CD4-positive, alpha-beta T cell treated with Interleukin-17A for 4 hours (primary cell): ENCODE results near the gene WBP2.

Experiments
- DNase-seq: peaks from one replicate; pipeline ENCODE4 v3.0.0-alpha.2; 2020; ENCODE audit warnings: mixed read lengths

WBP2 gene

DNA sequence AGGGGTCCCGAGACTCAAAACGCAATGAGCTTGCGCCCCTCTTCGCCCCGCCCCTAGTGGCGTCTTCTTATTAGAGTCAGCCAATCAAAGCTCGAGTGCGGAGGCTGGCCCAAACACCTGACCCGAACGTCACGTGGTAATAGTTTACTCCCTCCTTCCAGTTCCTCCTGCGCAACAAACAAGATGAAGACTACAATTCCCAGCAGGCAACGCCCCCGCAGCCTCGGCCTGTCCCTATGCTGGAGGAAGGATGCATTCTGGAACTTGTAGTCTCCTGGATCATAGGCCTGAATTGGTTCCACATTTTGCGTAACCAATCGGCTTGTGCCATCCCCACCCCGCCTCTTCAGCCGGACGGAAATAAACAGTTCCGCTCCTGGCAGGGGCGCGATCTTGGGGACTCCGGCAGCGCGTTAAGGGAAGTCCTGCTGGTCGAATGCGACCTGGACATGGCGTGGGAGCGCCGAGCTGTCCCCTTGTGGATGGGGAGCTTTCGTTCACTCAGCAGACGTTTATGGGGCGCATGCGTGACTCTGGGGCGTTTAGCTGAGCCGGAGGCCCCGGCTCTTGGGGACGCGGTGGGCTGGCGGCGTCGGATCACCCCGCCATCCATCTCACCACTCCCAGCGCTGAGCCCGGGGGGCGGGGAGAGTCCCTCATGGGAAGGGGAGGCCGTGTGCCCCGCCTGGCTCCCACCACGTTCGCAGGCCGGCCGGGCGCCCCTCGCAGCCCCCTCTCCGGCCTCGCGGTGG is at the start of gene WBP2:
Gene WBP2, minus strand, starts transcription at position 26 of the 752 bp plus-strand sequence. CDS start 38 bp downstream, outside the sequence.
- DNase-seq: peak; percentile 98

DNA sequence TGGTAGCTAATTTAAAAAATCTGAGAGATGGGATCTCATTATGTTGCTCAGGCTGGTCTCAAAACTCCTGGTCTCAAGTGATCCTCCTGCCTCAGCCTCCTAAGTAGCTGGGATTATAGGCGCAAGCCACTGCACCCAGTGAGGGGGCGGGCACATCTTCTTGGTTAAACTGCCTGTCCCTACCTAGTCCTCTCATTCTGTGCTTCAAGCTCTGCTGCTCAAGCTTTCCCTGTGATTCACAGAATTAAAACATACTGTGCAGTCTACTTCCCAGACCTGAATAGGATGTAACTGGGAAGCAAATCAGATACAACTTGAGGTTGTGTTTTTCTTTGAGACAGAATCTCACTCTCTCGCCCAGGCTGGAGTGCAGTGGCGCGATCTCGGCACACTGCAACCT is 47.3 kb upstream of the WBP2 start:
- no peak for DNase-seq

DNA sequence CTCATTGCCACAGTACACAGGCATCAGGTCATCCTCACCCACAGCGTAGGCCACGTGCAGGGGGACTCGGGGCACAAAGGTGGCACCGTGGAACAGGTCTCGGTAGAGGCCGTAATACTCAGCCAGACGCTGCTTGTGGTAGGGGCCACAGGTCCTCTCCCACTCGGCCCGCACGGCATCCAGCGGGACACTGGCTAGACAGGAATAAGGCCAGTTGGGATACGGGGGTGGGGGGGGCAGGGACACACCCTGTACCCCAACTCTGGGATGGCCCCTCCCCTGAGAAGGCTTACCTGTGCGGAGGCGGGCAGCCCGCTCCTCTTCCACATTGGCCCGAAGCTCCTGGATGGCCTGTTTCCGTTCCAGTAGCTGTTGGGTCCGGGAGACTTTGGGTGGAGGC is 46.6 kb upstream of the WBP2 start:
- DNase-seq: no peak

DNA sequence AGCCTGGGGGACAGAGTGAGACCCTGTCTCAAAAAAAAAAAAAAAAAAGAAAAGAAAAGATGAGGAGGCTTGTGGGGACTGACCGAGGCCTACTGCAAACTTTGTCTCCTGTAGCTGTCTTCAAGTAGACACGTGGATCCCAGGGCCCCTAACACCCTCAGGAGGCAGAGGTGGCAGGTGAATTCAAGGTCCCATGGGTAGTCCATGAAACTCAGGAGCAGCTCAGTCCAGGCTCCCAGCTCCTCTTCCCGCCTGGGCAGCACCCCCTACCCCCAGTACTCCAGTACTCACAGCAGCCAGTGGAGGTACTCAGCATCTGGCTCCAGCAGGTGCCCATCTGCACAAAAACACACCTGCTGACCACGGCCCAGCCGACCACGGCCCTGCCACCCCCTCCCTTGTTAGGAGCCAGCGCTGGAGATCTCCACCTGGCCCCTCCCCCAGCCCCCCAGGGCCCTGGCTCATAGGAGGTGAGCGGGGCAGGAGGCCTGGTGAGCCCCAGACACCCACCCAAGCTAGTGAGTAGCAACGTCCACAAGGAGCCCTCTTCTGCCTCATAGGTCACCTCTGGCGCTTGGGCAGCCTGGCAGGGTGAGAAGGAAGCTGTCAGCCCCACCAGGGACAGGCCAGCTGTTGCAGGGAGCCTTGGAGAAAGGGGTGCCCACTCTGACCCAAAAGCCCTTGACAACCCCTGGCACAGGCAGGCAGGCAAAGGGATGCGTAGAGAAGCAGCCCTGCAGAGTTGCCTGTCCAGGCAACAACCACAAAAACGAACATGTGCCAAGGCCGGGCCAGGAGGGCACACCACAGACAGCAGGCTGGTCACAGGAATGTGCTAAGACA is 45.8 kb upstream of the WBP2 start:
- DNase-seq: no peak

DNA sequence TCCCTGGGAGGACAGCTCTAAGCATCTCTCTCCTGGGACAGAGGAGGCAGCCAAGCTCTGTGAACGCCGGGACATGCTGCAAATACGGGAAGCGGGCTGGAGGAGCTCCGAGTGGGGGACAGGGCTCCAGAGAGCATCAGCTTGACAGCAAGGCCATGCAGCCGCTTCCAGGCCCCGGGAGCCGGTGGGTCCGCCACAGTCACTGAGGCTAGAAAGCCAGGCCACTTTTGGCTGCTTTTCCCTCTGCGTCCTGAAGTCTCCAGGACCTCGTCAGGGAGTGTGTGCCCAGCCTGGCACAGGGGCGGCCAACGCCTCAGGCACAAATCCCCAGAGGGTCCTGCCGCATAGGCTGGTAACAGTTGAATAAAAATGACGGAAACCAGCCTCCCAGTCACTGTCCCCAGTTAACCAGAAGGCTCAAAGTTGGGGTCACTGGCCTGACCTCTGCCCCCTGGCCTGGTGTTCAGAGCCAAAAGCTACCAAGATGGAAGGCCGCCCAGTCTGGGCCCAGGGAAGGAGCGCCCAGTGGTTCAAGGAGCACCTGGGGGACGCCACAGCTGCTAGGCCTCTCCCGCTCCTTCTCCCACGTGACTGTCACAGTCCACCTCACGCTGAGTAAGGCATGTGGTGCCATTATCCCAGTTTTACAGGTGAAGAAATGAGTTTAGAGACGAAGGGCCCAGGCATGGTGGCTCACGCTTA is 44.8 kb upstream of the WBP2 start:
- DNase-seq: no peak

DNA sequence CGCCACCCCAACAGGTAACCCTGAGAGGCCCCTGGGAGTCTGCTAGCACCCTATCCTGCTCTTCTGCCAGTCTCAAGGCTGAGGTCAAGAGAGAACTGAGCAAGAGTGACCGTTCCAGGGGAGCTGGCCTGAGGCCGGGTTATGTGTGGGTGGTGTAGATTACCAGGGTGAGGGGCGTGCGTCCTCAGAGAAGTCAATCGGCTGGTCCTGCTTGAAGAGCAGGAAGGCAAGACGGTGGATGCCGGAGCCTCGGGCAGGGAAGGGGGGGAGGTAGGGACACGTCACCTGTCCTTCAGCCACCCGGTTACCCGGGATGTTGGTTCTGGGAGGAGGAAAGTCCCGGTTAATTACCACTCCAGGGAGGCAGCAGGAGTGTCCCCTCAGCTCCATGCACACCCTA is 44.2 kb upstream of the WBP2 start:
- no peak for DNase-seq

DNA sequence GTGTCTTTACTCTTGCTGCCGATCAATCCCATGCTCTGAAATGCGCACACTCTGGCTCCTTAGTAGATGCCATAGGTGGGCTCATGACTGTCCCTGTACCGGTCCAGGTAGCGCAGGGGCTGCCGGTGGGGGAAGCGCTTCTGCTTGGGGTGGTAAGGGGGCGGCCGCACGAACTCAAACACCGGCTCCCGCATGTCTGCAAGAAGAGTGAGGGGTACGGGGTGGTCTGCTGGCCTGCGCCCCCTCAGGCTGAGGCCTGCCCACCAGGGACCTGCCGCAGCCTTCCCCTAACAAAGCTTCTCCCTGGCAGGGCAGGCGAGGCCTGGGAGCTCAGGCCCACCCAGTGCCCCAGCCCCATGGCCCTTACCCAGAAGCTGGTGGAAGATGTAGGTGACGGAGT is 43.7 kb upstream of the WBP2 start:
- DNase-seq: no peak

DNA sequence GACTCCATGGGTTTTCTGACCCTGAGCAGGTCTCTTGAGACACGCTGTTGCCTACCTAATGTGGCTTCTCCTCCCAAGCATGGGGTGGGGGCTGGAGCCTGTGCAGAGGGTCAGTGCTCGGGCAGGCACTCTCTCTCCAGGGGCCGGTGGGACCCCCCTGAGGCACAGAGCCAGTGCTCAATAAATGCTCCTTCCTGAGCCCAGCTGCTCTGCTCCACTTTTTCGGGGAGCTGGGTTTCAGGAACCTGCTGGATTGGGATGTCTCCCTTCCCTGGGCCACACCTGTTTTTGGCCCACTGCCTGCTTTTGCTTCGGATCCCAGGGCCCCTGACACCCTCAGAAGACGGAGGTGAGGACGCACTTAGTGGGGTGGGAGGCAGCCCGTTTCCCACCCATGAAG is 42.9 kb upstream of the WBP2 start:
- no peak for DNase-seq

DNA sequence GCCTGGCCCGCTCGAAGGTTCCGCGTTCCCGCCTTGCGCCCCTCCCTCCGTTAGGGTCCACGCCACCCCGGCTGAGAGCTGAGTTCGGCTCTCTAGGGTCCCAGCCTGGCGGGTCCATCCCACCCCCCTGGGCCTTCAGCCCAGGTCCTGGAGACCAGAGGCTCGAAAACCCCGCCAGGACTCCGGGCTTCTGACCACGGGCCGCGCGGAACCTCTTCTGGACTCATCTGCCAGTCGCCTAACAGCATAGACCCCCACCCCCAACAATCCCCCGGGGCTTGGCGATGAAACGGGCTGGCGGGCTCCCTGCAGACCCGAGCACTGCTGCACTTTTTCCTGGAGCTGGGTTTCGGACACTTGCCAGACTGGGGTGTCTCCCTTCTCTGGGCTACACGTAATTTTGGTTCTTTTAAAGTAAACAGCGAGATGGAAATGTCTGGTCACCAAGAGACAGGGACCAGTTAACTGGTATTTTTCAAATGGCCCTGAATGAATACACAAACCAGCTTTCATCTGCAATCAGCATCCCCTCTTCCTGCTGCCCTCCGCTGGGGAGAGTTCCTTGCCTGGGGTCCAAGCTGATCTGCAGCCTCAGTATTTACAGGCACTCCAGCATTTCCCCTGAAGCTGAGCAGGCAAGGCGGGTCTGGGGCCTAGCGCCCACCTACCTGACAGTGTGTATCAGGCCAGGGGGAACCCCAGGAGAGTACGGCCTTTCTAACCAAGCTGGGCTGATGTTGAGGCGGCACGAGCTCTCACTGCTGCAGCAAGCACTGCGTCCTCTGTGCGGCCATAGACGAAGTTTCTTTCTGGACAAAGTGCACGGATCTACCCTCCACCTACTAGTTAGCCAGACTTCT is 42.3 kb upstream of the WBP2 start:
- DNase-seq: no peak

DNA sequence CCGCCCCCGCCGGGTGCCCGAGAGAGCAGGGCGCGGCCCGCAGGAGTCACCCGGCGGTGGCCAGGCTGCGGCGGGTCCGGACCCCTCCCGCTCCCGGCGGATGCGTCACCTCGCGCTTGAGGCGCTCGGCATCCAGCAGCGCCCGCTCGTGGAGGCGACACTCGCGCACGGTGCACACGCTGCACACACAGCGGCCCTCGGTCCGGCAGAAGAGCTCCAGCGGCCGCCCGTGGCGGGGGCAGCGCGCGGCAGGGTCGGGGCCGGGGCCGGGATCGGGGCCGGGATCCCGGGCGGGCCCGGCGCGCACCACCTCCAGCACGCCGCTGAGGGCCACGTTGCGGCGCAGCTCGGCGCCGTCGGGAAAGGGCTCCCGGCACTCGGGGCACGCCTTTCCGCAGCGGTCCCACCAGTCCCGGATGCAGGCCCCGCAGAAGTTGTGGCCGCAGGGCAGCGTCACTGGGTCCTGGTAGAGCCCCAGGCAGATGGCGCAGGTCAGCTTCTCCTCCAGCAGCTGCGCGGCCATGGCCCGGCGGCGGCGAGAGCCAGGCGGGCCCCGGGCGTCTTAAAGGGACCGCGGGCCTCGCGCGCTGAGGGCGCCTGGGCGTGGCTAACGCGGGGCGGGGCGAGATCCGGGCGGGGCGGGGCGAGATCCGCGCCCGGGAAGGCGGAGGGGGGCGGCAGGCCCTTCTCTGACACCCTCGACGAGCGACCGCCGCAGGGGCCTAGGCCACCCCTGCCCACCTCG is 41.5 kb upstream of the WBP2 start, which contains the start of gene TRIM65:
Gene TRIM65, minus strand, starts transcription at position 537 of the 745 bp plus-strand sequence. Its CDS starts 14 bp downstream, at position 523.
- peak; percentile 87 for DNase-seq

DNA sequence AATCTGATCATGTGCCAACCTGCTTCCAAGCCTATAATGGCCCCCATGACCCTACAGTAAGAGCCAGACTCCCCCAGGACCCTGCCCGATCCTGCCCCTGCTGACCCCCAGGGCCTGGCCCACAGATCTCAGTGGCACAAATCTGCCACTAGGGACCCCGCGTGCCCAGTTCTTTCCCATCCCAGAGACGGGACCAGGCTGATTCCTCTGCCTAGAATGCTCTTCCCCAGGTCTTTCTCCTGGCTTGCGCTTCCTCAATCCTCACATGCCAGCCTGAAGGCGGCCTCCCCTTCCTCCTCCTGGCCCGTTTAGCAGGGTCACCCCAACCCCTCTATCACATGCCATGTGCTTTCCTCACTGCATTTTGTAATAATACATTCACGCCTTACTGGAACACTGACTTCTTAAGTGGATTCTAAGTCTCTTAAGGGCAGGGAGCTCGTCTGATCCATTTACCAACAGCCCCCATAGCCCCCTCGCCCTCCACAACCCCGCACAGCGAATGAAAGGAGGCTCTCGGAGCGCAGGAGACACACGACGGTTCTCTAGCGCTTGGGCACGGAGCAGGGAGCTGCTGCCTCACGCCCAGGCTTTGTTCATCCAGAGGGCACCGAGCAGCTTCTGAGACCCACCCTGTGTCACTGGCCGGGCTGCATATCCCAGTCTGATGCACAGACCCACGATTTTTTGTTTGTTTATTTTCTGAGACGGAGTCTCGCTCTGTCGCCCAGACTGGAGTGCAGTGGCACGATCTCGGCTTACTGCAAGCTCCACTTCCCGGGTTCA is 40.4 kb upstream of the WBP2 start:
- DNase-seq: peak; percentile 23

DNA sequence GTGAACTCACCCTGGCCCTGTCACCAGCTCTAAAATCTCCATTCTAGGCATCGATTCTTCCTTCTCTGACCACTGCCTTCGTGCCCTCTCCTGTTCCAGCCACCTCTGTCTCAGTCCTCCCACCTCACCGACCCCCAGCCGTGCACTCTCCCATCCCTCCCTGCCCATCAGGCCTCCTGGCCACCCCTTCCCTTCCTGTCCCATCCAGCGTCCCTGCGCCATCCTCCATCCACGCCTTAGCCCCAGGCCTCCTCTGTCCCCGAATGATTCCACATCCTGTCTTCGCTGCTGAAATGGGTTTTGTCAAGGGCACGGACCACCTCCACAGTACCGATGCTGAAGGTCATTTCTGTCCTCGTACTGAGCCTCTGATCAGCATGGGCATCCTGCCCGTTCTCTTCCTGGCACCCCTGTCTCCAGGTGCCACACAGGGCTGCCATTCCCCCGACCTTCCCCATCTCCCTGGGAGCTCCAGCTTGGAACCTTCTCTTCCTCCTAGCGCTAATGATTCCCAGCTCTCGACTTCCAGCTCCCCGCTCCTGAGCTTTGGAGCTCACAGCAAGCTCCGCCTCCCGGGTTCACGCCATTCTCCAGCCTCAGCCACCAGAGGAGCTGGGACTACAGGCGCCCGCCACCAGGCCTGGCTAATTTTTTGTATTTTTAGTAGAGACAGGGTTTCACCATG is 39.1 kb upstream of the WBP2 start:
- no peak for DNase-seq

DNA sequence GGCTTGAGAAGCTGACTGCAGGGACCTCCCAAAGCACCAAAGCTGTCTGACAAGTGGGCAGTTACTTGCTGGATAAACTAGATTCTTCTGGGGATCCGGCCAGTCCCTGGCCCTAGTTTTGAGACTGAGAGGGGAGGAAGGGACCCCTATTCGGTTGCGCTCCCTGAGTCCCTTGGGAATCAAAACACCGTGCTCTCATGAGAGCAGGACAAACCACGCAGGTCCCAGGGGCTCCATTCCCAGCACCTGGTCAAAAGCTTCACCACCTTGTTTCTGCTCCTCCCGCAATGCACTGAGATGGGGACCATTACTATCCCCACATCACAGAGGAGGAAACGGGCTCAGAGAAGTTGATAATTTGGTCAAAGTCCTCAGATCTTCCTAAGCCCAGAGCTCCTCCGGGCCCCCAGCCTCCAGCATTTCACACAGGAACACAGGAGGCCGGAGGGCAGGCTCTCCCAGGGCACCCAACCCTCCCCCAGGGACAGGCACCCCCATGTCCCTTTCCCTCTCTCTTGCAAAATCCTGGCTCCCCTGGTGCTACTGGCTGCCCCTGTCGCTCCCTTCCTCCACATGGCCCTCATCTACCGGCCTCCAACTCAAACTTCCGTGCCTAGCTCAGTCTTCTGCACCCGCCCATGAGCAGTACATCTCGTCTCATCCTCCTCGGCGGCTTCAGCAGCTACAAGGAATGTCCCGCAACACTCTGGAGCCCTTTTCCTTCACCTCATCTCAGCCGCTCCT is 38.3 kb upstream of the WBP2 start:
- DNase-seq: no peak

DNA sequence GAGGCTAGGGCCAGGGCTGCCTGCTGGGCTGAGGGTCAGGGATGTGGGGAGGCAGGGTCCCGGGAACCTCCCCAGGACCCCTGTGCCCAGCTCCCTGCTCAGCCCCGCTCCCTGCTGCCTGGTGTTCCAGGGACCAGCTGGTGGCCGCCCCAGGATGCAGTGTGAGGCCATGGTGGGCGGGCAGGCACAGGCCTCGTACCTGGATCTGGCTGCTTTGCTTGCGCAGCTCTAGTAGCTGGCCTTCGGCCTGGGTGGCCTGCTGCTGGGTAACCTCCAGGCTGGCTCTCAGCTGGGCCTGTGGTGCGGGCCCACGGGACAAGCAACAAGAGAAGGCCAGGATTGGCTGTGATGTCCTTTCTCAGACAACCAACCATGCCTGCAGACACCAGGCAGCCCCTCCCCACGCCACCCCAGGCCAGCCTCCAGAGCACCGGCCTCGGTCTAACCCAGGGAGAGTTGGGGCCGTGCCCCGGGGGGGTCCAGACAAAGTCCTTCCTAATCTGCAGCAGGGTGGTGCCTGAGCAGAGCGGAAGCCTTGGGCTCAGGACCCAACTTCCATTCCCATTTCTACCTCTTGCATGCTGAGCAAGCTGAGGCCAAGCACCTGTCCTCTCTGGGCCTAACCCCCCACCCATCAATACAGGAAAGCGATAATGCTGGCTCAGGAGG is 37.6 kb upstream of the WBP2 start:
- DNase-seq: no peak

DNA sequence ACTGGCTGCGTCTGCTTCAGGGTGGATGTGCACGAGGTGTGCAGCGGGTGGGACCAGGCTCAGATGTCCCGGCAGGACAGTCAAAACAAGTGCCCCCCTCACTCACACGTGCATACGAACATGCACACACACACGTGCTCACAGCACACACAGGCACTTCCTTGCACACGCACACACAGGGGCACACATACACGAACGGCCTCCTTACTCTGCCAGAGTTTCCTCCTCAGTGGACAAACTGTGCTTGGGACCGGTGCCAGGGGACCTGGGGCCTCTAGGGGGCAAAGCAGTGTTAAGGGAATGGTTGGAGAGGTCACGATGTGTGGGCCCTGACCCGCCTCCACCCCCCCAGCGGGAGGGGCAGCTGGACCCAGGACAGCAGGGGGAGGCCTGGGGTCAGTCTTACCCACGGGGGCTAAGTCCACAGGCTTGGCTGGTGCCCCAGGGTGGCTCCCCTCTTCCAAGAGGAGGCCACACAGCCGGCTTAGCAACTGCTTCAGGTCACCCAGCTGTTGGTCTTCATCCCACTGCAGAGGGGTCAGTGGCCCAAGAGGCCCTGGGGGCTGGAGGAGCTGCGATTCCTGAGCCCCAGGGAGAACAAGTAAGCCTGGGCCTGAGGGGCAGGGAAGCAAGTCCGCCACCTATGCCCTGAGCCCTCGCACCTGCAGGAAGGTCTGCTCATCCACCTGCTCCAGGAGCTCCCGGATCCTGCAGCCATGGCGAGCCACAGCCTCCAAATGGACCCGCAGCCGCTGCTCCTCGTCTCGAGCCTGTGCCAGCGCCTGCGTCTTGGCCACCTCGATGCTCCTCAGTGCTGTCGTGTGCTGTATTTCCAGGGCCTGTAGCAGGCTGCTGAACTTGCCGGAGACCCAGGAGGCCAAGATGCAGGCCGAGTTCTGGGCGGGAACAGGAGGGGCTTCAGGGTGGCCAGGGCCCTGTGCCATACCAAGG is 36.7 kb upstream of the WBP2 start:
- no peak for DNase-seq

DNA sequence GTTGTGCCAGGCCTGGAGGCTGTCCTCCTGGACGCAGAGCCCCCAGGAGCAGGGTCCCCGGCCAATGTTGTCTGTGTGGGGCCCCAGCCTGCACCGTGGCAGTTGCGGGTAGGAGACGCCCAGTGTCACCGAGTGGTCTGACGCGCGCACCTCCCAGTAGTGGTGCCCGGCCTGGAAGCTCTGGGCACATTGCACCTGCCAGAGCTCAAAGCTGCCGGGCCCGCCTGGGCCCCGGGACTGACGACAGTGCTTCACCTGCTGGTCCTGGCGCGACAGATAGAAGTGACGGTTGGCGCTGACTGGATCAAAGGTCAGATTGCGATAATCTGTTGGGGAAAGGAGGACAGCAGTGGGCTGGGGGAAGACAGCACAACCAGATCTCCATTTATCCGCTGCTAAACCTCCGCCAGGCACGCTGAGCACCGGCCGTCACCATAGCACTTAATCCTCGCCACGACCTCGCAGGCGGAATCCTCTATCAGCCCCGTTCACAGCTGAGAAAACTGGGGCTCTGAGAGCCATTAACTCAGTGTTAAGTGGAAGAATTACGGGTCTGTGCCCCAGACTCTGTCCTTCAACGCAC is 36.0 kb upstream of the WBP2 start:
- no peak for DNase-seq

DNA sequence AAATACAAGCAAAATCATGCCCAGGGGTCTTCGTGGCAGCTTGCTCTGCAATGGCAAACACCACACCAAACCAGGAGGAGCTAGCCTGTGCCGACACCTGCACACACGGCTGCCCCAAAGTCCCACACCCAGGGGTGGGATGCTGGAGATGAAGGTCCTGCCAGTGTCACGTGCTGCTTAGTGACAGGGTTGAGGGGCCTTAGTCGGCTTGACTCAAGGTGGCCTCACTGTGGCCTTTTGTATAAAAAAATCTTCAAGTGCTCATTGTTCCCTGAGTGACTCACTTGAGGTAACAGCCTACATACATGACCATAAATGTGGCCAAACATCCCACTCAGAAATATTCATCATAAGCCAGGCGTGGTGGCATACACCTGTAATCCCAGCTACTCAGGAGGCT is 34.3 kb upstream of the WBP2 start:
- DNase-seq: no peak
